SK-N-SH treated with all-trans-retinoic acid at 6 μM for 48 hours (cell line): ENCODE measurements around the gene CAGE1.

Experiments
- CREB5 ChIP-seq: fragments of 250-450 bp; sonication (Bioruptor Pico); IDR thresholded peaks from 2 replicates; pipeline ENCODE4 v1.5.1; 2020; ENCODE audit warnings: low read depth, mild to moderate bottlenecking, moderate library complexity
- CSRNP3 ChIP-seq: fragments of 250-450 bp; sonication (Bioruptor Pico); IDR thresholded peaks from 2 replicates; pipeline ENCODE4 v1.5.1; 2021; ENCODE audit warnings: mild to moderate bottlenecking, moderate library complexity
- ISL1 ChIP-seq: fragments of 250-450 bp; sonication (Bioruptor Pico); IDR thresholded peaks from 2 replicates; pipeline ENCODE4 v2.1.2; 2022; ENCODE audit warnings: mild to moderate bottlenecking, moderate library complexity
- PATZ1 ChIP-seq: fragments of 250-450 bp; sonication (Bioruptor Pico); IDR thresholded peaks from 2 replicates; pipeline ENCODE4 v1.8.0; 2020; ENCODE audit warnings: mild to moderate bottlenecking, moderate library complexity, borderline replicate concordance
- RARB ChIP-seq: fragments of 250-450 bp; sonication (Bioruptor Pico); IDR thresholded peaks from 2 replicates; pipeline ENCODE4 v1.8.0; 2021; ENCODE audit warnings: mild to moderate bottlenecking, moderate library complexity
- TOX ChIP-seq: fragments of 250-450 bp; sonication (Bioruptor Pico); IDR thresholded peaks from 2 replicates; pipeline ENCODE4 v1.8.0; 2021; ENCODE audit warnings: mild to moderate bottlenecking, moderate library complexity, borderline replicate concordance
- TSHZ2 ChIP-seq: fragments of 250-450 bp; sonication (Bioruptor Pico); IDR thresholded peaks from 2 replicates; pipeline ENCODE4 v1.5.0; 2020; ENCODE audit warnings: mild to moderate bottlenecking, moderate library complexity
- ZFP3 ChIP-seq: fragments of 250-450 bp; sonication (Bioruptor Pico); IDR thresholded peaks from 2 replicates; pipeline ENCODE4 v1.5.0; 2020; ENCODE audit warnings: mild to moderate bottlenecking, moderate library complexity

- no peak for TF ChIP-seq CREB5 (CRISPR knock-in tag)
- no peak for TF ChIP-seq CSRNP3 (CRISPR knock-in tag)
- no peak for TF ChIP-seq ISL1 (CRISPR knock-in tag)
- no peak for TF ChIP-seq PATZ1 (CRISPR knock-in tag)
- TF ChIP-seq RARB (CRISPR knock-in tag) = no peak
- TF ChIP-seq TOX (CRISPR knock-in tag) = no peak
- TF ChIP-seq TSHZ2 (CRISPR knock-in tag) = no peak
- TF ChIP-seq ZFP3 (CRISPR knock-in tag) = no peak
Observed at GRCh38 chr6:7421066-7421465, 31.5 kb upstream of the CAGE1 start.
